OCI-LY7 (cell line): ENCODE data around the gene CPNE4.

Experiments
- EZH2phosphoT487 ChIP-seq: fragments of 200-600 bp; sonication (generic); IDR thresholded peaks from 2 replicates; pipeline ENCODE4 v1.6.1; 2018; ENCODE audit warnings: low read depth, borderline replicate concordance, mild to moderate bottlenecking, mixed run types, antibody characterized with exemption, low read length, moderate library complexity, mixed read lengths
- TF ChIP-seq, protein P1 (sequence below): fragments of 200-600 bp; sonication (generic); conservative IDR thresholded peaks from 2 replicates; pipeline ENCODE4 v1.5.1; 2014; ENCODE audit warnings: mild to moderate bottlenecking, antibody characterized with exemption, low read length, moderate library complexity, mixed read lengths

DNA sequence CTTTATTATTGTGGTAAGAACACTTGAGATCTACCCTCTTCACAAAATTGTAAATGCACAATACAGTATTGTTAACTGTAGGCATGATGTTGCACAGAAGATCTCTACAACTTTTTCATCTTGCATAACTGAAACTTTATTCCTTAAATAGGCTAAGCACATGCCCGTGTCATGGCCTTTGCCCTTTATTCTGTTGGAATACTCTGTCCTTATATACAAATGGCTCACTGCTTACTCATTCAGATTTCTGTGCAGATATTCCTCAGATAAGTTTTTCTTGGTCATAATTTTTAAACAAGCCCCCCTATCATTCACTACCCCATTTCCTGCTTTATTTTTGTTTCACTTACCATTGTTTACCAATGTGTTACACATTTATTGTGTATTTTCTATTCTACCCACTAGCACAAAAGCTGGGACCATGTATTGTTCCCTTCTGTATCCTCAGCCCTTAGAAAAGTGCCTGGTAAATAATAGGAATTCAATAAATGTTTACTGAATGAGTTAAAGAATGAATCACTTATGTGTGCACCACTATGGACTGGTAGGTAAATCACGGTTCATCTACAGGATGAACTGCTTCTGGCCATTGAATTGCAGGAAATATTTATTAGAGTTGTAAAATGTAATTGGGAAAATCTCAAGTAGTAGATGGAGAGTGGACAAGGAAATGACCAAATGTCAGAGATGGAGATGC, 151.0 kb downstream of the CPNE4 start:
- TF ChIP-seq, protein P1, sequence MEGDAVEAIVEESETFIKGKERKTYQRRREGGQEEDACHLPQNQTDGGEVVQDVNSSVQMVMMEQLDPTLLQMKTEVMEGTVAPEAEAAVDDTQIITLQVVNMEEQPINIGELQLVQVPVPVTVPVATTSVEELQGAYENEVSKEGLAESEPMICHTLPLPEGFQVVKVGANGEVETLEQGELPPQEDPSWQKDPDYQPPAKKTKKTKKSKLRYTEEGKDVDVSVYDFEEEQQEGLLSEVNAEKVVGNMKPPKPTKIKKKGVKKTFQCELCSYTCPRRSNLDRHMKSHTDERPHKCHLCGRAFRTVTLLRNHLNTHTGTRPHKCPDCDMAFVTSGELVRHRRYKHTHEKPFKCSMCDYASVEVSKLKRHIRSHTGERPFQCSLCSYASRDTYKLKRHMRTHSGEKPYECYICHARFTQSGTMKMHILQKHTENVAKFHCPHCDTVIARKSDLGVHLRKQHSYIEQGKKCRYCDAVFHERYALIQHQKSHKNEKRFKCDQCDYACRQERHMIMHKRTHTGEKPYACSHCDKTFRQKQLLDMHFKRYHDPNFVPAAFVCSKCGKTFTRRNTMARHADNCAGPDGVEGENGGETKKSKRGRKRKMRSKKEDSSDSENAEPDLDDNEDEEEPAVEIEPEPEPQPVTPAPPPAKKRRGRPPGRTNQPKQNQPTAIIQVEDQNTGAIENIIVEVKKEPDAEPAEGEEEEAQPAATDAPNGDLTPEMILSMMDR: no peak
- no peak for TF ChIP-seq EZH2phosphoT487
